ENCODE results near the gene MPL.
A peak's percentile ranks its signal among the peaks of the same experiment; 100 is the strongest.

MPL gene

GRCh38 chr1:43306688-43307457 lies 30.7 kb upstream of the MPL start:
- no peak for DNase-seq

GRCh38 chr1:43307458-43308158 lies 30.0 kb upstream of the MPL start:
- DNase-seq, result no peak

GRCh38 chr1:43308635-43309404 lies 28.8 kb upstream of the MPL start:
- DNase-seq, result no peak

GRCh38 chr1:43309405-43310025 lies 28.1 kb upstream of the MPL start:
- no peak for DNase-seq

GRCh38 chr1:43311521-43311920 lies 26.1 kb upstream of the MPL start:
- DNase-seq, result no peak

GRCh38 chr1:43312212-43312623 lies 25.4 kb upstream of the MPL start:
- no peak for DNase-seq

- peak; percentile 29 to 51 for DNase-seq
Observed at GRCh38 chr1:43312663-43313515, 24.7 kb upstream of the MPL start.

GRCh38 chr1:43313771-43314170 lies 23.8 kb upstream of the MPL start:
- no peak for DNase-seq

GRCh38 chr1:43314233-43314632 lies 23.4 kb upstream of the MPL start:
- no peak for DNase-seq

GRCh38 chr1:43315481-43315880 lies 22.1 kb upstream of the MPL start:
- no peak for DNase-seq

- peak in 1 of 2 donors; percentile 23 for DNase-seq
Observed at GRCh38 chr1:43315963-43316737, 21.5 kb upstream of the MPL start.

- DNase-seq, result no peak
Observed at GRCh38 chr1:43316738-43317520, 20.7 kb upstream of the MPL start.

- DNase-seq, result peak in 1 of 2 donors; percentile 60
Observed at GRCh38 chr1:43317817-43318471, 19.7 kb upstream of the MPL start.

GRCh38 chr1:43318831-43319230 lies 18.8 kb upstream of the MPL start:
- no peak for DNase-seq

- no peak for DNase-seq
Observed at GRCh38 chr1:43319288-43319687, 18.3 kb upstream of the MPL start.

GRCh38 chr1:43319766-43320165 lies 17.9 kb upstream of the MPL start:
- DNase-seq, result no peak

- no peak for DNase-seq
Observed at GRCh38 chr1:43321331-43321891, 16.2 kb upstream of the MPL start.

- DNase-seq, result no peak
Observed at GRCh38 chr1:43322506-43322905, 15.1 kb upstream of the MPL start.

- no peak for DNase-seq
Observed at GRCh38 chr1:43324810-43325209, 12.8 kb upstream of the MPL start.

GRCh38 chr1:43325381-43325780 lies 12.2 kb upstream of the MPL start:
- DNase-seq, result no peak
